OCI-LY7 (cell line): Measurements from ENCODE around the gene PPARG.

Experiments
- CTCF ChIP-seq: fragments of 200-600 bp; sonication (generic); conservative IDR thresholded peaks from 2 replicates; pipeline ENCODE4 v1.5.1; 2014; ENCODE audit warnings: mild to moderate bottlenecking, antibody characterized with exemption, low read length, moderate library complexity, mixed read lengths
- EZH2phosphoT487 ChIP-seq: fragments of 200-600 bp; sonication (generic); IDR thresholded peaks from 2 replicates; pipeline ENCODE4 v1.6.1; 2018; ENCODE audit warnings: low read depth, borderline replicate concordance, mild to moderate bottlenecking, mixed run types, antibody characterized with exemption, low read length, moderate library complexity, mixed read lengths

- no peak for TF ChIP-seq CTCF
- TF ChIP-seq EZH2phosphoT487 = no peak
These were observed 165.9 kb downstream of the PPARG start for GRCh38 chr3:12454816-12455121.
